ENCODE data around the gene WNK1.
"Not testable (repeated sequence)": the region's sequence is repeated elsewhere in the genome, so short reads cannot be mapped to it uniquely, and the experiment has no call there.

The WNK1 gene

DNA sequence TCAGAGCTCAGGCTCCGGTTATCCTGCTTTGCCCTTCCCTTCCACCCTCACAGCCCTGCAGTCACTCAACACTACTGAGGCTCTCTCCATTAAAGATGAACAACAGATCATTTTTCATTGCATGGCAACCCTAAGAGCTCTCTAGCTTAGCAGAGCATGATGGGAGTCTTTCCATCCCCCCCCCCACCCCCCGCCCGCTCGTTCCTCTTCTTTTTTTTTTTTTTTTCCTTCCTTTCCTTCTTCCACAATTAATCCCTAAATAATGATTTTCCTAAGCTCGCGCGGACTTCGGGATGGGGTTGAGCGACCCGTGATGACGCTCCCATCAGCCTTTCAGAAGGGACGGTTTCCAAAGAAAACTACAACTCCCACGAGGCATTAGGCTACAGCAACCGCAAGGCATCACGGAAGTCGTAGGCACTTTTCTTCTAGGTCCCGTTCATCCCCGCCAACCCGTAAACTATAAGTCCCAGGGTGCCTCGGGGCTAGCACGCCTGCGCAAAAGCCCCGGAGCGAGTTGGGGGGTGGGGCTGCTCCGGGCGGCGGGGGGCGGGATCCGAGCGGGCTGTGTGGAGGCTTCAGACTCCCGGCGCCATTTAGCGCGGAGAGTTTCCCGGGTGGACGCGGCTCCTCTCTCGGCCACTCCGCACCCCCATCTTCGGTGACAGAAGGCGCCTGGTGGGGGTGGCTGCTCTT is at the start of gene WNK1:
TSS of gene WNK1 (plus strand) at position 581 of the 696 bp plus-strand sequence. CDS start 987 bp downstream, outside the sequence.
- DNase-seq (ENCODE audit: low read depth): peak; percentile 99

DNA sequence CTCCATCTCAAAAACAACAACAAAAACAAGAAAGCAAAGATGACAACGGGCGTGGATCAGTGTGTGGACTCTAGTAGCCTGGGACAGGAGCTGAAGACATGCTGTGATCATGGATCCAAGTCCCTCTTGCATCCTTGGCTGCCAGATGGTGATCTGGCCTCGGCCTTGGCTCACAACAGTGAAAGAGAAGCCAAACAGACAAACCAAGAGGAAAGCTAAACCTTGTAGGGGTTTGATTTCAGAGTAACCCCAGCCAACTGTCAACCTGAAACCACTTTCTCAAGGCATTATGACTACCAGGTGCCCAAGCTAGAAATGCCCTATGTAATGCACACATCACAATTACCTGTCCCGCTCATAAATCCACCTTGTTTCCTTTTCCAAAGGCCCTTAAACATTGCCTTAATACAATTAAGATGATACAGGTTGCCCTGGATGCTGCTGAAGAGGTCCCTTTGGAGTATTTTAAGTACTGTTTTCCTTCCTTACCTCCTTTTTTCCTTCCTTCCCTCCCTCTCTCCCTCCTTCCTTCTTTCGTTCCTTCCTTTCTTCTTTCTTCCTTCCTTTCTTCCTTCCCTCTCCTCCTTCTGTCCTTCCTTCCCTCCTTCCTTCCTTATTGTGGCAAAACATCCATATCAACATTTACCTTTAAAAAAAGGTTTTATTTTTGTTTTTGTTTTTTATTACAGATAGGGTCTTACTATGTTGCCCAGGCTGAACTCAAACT is 47.7 kb upstream of the WNK1 start:
- DNase-seq (ENCODE audit: low read depth): no peak

DNA sequence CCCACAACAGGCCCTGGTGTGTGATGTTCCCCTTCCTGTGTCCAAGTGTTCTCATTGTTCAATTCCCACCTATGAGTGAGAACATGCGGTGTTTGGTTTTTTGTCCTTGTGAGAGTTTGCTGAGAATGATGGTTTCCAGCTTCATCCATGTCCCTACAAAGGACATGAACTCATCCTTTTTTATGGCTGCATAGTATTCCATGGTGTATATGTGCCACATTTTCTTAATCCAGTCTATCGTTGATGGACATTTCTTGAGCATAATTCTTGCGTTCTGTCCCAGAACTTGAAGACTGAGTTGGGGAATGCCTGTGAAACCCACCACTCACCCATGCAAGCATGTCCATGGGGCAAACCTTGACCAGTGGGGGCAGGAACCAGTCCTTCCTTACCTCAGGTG is 44.3 kb upstream of the WNK1 start:
- not testable (repeated sequence) for DNase-seq (ENCODE audit: low read depth)

DNA sequence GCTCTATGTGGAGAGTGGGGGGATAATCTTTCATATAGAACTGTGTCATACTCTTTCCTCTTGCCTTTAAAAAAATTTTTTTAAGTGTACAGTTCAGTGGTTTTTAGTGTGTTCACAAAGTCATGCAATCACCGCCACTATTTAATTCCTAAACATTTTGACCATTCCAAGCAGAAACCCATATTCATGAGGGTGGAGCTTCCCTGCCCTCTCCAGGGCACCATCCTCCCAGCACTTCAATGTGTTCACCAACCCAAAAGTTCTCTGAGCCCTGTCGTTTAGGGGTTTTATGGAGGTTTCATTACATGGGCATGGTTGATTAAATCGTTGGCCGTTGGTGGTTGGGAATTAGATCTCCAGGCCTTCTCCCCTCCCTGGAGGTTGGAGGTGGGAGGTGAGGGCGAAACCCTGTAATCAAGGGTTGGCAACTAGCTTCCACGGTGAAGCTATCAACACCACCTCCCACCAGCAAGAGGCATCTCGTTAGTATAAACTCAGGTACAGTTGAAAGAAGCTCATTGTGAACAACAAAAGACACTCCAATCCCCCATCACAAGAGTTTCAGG is 42.8 kb upstream of the WNK1 start:
- DNase-seq (ENCODE audit: low read depth): no peak

DNA sequence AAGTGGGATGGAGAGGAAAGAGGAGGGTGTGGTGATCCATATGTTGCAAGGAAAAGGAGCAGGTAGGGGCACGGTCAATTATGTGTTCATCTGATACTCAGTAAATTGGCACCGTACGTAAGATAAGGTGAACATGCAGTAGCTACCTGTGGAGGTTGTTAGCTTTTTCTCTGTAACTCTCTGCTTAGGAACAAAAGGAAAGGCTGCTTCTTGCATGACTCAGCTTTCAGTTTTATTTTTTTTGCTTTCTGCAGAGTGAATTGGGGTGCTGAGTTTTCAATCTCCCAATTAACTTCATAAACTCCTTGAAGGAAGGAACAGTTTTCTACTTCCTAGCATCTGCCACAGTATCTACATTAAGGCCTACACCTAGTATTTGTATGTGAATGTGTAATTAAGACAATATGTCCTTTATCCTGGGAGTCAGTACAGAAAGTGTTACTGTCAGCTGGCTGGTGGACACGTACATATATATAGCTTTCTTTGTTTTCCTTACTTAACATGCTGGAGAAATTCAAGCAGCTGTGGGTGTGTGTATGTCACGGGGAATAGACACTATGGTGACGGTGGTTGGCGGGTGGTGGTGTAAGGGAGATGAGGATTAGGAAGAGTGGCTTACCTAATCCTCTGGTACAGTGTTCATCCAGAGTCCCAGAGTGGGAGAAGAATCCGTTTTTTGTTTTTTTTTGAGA is 40.1 kb upstream of the WNK1 start:
- no peak for DNase-seq (ENCODE audit: low read depth)

DNA sequence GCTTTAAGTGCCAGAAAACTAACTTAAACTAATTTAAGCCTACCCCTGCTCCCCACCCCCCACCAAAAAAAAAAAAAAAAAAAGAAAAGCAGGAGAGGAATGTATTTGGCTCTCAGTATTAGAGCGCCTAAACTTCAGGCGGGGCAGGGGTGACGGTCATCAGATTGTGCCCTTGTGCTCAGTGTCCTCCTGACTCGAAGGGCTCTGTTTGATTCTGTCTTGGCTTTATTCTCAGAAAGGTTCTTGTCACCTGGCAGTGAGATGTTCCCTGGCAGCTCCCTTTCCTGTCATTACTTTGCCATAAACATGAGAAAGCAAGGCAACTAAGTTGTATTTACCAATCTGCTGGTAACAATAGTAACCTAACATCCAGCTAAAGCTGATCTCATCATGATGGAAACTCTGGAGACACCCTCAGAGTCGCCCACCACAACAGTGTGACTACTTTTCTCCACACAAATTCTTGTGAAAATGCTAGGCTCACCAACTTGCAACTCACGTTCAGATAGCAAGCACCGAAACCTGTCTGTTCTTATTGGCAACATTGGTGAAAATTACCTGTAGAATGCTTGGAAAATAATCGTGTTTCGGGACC is 39.0 kb upstream of the WNK1 start:
- DNase-seq (ENCODE audit: low read depth): no peak

DNA sequence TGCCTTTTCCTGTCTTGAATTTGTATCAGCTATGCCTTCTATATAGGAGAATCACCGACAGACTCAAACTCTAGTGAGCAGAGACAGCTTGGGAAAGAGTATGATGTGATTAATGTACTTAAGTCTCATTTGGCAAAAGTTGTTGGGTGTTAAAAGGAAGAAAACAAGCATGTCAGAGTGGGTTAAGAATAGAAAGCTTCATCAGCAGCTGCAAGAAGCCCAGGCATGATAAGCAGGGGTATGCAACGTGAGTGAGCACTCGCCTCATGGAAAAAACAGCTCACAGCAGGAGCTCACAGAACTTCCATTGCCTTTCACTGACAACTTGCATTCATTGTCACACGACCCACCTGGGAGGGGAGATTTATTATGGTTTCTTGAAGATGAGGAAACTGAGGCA is 35.9 kb upstream of the WNK1 start:
- DNase-seq (ENCODE audit: low read depth): no peak

DNA sequence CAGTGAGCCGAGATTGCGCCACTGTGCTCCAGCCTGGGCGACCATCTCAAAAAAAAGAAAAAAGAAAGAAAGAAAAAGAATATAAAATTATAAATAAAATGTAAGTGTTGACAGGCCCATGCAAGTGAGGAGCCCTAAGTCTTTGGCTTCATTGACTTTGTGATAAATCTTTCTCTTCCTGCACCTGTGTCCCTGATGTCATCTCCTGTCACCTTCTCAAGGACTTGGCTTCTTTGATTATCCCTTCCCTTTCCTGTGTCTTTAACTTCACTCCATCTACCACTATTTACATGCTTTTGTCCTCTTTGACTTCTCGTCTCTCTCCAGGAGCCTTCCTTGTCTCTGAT is 33.6 kb upstream of the WNK1 start:
- no peak for DNase-seq (ENCODE audit: low read depth)

DNA sequence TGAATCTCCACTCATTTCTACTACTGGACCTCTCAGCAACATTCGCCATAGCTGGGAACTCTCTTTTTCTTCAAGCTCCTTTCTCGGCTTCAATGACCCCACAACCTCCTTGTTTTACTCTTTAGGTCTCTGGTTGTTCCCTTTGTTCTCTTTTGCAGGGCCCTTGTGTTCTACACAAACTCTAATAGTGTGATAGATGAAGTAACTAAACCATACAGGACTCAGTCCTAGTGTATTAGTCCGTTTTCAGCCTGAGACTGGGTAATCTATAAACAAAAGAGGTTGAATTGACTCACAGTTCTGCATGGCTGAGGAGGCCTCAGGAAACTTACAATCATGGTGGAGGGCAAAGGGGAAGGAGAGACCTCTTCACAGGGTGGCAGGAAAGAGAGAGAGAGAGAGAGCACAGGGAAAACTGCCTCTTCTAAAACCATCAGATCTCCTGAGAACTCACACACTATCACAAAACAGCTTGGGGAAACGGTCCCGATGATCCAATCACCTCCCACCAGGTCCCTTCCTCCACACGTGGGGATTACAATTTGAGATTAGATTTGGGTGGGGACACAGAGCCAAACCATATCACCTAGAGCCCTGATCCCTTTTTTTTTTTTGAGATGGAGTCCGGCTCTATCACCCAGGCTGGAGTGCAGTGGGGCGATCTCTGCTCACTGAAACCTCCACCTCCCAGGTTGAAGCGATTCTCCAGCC is 32.0 kb upstream of the WNK1 start:
- DNase-seq (ENCODE audit: low read depth): no peak

DNA sequence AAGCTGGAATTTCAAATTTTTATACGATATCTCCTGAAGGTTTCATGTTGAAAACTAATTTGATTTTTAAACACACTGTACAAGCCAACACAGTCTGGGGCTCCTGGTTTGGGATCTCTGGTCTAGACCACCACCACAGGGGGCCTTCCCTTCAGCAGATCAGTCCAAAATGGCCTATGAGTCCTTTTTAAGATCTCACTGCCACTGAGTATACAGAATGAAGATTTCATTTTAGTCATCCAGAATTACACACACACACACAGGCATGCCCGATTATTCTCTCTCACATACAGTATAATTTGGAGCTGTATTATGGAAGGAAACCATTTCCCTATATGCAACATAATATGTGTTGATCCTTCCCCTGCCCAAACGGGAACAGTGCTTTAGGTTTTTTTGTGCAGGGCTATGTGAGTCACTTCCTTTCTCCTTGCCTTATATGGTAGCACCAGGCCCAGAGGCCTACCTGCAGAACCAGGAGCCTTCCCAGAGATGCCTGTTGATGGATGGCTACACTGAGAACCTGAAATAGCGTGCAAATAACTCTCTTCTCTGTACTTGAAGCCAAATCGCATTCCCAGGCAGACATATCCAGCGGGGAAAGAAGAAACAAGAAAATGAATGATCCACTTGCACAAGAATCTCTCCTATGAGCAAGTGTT is 28.1 kb upstream of the WNK1 start:
- DNase-seq (ENCODE audit: low read depth): no peak

DNA sequence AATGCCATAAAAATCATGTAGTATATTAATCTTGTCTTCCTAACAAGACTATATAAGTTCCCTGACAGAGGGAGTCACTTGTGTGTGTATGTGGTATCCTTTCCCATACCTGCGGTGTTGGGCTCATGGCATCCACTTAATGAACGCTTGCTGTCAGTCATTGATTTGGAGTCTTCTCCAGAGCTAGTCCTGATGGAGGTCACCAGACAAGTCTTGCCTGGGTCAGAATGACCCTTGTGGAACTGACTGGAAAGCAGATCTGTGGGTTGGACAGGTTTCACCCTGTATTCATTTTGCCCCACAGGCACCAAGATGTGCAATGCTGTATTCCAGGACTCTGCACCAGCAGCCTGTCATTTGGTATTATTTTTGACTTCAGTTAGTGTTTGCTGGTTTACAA is 27.3 kb upstream of the WNK1 start:
- no peak for DNase-seq (ENCODE audit: low read depth)

DNA sequence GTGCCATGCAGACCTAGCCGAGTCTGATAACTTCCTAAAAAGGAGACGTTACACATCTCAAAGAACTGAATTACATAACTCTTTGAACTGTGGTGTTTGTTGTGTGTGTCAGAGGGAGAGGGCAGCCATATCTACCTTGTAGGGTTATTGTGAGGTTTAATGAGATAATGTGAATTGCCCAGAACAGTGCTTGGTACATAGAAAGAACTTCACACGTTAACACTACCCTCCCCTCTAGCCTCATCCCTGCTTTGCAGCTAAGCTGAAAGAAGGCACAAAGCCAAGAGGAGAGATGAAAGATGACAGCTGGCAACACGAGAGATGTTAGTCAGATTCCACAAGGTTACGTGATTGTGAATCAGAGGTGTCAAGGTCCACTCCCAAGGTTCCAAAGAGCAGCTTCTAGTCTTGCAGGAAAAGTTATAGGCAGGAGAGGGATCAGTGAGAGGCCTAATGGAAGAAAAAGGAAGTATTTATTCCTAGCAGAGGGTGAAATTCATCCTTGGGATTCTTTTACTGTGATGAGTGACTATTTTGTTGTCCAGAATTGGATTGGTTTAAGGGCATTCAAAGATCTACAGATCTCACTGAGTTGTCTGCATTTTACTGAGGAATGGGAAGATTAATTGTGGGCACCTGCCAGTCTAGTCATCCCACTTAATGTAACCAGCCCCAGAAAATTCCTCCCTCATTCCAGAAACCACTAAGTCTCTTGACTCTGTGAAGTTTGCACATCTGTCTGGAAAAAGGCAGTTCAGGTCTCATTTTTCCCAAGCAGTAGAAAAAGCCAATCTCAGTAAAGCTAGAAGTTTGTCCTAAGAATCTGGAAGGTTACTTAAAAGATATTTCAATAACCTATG is 25.9 kb upstream of the WNK1 start:
- DNase-seq (ENCODE audit: low read depth): no peak

DNA sequence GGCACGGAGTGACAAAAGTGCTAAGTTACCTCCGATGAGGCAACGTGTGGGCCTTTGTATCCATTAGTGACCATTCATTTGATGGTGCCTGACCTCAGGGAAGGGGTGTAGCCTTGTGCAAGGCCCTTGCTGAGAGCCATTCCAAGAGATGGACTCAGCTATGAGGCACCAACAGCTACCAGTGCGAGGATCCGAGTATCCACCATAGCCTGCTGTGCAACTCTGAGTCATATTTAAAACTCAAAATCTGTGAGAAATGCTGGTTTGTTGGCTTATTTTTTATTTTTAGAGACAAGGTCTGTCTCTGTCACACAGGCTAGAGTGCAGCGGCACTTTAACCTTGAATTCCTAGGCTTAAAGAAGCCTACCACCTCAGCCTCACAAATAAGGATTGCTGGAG is 25.1 kb upstream of the WNK1 start:
- no peak for DNase-seq (ENCODE audit: low read depth)

DNA sequence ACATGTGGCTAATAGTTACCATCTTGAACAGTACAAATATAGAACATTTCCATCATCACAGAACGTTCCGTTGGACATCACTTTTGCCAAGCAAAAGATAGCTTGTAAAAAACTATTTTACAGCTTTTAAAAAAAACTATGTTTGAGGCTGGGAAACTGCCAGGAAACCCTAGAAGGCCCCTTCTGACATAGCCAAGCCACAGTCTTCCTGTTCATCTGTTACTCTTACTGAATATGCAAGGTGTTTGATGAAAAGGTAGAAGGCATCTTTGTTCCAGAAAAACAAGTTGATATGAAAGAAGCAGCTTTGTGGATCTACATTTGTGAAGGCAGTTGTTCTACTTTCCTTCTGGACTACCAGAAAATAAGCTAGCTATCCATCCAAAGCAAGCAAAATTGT is 23.6 kb upstream of the WNK1 start:
- no peak for DNase-seq (ENCODE audit: low read depth)

DNA sequence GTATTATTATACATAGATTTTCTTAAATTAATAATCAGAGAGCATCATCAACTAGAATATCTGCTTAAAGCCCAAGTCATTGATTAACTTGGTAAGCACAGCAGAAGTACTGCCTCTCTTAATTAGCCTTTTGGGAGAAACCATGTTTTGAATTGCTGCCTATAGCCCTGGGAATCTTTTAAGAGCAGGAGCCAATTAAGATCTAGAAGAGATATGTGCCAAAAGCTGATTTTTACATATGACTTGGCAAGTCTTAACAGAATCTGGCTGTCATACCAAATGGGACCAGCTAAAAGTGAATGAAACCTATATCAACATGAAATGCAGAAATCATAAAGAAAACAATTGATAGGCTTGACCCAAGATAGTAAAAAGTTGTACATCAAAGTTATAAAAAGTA is 23.2 kb upstream of the WNK1 start:
- no peak for DNase-seq (ENCODE audit: low read depth)

DNA sequence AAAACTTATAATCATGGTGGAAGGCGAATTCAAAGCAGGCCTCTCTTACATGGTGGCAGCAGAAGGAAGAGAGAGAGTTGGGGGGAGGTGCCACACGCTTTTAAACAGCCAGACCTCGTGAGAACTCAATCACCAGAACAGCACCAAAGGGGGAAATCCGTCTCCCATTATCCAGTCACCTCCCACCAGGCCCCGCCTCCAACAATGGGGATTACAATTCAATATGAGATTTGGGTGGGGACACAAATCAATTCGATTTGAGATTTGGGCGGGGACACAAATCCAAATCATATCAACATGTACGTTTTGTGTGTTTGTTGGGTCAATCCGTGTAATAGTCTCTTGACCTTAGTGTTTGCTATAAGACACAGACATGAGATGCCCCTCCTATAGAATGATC is 21.8 kb upstream of the WNK1 start:
- DNase-seq (ENCODE audit: low read depth): no peak

DNA sequence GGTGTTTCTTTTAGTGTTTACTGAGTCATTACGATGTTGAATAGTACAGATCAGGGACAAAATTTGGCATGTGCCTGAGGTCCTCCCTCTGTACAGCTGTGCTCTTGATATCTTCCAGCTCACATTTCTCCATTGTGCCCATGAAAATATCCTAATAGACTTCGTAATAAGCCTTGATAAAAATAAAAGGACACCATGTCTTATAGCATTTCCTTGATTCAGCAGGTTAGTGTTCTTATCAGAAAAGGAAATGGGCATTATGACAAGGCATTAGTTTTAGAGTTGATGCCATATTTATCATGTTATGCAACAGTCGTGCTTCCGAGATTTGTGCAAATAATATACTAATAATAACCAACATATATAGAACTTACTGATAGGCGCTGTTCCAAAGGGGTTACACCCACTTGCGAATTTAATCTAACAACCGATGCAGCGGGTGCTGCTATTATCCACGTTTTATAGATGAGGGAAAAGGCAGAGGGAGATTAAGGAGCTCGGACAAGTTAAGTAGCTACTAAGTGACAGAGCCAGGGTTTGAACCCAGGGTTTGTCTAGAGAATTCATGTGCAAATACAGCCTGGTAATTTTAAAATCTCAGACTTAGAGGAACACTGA is 15.1 kb upstream of the WNK1 start:
- no peak for DNase-seq (ENCODE audit: low read depth)

DNA sequence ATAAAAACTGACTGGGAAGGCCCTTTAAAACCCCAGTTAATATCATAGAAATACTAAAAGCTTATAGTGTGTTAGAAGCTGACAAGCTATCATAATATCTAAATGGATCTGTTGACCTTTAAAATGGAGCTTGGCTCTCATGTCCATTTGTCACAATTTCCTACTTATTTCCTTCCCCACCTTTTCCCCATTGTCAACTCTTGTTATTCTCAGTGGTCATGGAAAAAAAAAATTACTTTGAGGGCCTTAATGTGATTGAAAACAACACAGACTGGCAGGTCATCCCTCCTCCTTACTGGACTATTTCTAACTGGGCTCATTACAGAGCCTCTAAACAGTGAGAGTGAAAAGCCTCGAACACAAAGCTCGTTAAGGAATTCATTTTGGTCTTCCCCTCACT is 13.7 kb upstream of the WNK1 start:
- no peak for DNase-seq (ENCODE audit: low read depth)

DNA sequence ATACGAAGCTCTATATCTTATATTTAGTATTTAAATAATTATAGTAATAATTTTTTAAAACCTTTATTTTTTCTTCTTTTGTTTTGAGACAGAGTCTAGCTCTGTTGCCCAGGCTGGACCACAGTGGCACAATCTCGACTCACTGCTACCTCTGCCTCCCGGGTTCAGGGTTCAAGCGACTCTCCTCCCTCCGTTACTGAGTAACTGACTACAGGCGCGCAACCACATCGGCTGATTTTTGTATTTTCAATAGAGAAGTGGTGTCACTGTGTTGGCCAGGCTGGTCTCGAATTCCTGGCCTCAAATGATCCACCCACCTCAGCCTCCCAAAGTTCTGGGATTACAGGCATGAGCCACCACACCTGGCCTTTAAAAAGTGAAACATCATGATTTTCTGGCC is 13.0 kb upstream of the WNK1 start:
- no peak for DNase-seq (ENCODE audit: low read depth)

DNA sequence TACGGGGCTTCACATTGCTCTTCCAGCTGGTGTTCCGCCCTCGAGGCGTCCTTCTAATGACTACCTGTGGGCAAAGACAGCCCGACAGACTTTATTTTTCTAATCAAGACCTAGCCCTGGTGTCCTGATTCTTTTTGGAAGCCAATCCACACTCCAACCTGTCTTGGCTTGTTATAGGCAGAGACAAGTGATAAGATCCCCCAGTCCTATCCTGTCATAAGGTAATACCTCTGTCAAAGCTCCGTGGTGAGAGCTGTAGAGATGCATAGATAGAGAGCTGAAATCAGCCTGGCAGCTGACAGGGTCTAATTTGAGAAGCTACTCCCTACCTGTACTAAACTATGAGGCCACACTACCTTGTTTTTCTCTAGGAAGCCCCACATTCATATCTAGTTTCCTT is 11.5 kb upstream of the WNK1 start:
- DNase-seq (ENCODE audit: low read depth): no peak

All from fibroblast of the conjunctiva (primary cell).